ENCODE data around the gene HNRNPAB.
"Not testable (repeated sequence)": the region's sequence is repeated elsewhere in the genome, so short reads cannot be mapped to it uniquely, and the experiment has no call there.

The HNRNPAB gene

DNA sequence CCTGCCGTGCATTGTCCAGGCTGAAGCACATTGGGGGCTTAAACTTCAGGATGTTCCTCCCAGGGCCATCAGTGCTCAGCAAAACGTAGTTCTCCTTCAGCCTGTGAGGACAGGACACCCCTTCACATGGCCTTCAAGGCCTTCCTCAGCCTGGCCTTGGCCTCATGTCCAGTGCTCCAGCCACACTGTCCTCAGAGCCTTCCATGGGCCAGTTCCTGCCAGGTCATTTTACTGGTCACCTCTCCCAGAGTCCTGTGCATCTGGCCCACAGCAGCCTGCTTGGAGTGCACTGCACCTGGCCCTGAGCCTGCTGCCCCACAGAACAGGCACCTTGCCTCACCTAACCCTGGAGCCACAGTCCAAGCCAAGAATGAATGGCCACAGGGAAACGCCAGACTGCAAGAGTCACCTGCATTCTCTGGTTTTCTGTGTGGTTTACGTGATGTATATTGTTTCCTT lies 8.7 kb downstream of the HNRNPAB start:
- DNase-seq = no peak

DNA sequence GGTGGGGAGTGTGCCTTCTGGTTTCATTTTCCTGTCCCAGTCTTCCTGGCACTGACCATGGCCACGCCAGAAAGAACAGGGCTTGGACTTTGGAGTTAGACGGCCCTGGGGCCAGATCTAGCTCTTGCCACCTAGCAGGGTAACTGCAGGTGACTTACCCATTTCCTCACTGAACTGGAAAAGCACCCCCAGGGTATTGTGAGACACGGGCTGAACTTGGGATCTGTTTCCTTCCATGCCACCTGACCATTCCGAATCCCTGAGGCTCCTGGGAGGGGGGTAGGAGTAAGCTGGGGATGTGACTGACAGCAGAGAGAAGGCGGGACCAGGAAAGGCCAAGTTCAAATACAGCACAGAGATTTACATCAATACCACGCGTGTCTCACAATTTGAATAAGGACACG lies 9.4 kb downstream of the HNRNPAB start:
- DNase-seq = no peak

DNA sequence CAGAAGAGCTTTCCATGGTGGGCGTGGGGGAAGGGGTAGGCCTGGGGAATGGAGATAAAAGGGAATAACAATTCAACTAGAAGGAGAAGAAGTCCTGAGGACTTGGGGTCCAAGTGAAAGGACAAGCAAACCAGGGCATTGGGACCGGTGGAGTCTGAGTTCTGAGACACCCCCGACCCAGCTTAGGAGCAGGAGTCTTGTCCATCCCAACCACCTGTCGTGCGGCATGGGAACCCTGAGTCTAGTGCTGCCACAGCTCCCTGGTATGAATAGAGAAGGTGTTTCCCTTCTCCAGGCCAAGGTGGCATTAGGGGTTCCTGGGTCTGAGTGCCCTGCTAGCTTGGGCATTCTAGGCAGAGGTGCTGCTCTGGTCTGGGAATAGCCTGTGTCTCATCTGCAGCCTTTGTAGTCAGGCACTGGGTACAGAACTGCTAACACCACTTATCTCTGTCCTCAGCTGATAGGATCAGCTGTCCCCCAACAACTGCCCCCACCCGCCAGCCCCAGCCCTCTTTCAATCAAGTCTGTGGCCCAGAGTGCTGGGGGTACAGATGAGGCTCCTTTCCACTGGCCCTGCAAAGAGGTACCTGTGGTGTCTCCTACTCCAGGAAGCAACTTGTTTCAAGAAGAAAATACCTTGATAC lies 9.9 kb downstream of the HNRNPAB start:
- DNase-seq = no peak

DNA sequence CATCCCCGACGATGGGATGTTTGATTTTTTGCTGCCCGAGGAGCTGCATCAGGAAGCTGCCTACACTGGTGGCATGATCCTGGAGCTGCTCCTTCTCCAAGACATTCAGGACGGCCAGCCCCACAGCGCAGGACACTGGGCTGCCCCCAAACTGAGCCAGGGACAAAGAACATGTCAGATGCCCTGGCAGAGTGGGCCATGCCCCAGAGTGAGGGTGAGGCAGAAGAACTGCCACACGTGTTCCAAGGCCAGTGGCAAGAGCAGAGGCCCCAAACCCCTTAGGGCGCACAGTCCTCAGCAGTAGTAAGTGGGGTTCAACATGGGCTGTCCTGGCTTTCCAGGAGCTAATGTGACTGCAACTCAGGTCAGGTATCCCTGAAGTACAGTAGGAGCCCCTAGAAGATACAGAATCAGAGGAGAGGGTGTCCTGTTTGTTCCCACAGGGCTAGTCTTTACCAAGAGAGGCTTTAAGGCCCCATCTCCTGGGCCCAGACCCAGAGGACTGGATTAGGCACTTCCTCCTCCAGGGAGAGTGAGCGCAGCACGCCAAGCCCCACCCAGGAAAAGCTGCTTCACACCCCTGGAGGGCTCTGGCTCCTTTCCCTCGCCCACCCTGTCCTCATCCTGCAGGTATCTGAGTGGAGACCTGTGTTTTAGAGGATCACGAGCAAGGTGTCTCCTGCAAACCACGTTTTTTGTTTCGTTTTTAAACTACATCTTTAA lies 11.1 kb downstream of the HNRNPAB start:
- DNase-seq = no peak

DNA sequence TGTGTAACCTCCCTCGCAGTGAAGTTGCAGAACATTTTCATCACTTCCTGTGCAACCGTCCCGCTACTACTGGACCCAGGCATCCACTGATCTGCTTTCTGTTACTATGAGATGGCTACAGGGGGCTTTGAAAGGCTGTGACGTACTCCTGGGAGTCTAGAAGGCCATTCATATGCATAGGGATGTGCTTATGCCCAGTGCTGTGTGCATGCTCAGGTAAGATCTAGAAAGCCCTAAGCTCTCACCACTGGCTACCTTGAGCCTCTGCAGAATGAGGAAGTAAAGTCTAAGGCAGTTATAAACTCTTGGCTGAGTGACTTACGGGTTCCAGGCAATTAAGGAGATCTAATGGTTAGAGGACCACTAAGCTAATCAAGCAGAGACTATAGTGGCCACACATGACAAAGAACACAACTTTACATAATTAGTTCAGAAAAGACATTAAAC lies 11.8 kb downstream of the HNRNPAB start:
- no peak for DNase-seq

DNA sequence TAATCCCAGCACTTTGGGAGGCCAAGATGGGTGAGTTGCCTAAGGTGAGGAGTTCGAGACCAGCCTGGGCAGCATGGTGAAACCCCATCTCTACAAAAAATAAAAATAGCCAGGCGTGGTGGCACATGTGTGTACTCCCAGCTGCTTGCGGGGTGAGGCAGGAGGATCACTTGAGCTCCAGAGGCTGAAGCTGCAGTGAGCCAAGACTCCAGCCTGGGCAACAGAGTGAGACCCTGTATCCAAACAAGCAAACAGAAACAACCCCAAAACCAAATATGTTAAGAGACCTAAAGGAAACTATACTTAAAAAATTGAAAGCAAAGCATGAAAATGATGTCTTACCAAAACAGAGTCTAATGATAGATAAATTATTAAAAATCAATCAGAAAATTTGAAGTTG lies 12.4 kb downstream of the HNRNPAB start:
- no peak for DNase-seq

DNA sequence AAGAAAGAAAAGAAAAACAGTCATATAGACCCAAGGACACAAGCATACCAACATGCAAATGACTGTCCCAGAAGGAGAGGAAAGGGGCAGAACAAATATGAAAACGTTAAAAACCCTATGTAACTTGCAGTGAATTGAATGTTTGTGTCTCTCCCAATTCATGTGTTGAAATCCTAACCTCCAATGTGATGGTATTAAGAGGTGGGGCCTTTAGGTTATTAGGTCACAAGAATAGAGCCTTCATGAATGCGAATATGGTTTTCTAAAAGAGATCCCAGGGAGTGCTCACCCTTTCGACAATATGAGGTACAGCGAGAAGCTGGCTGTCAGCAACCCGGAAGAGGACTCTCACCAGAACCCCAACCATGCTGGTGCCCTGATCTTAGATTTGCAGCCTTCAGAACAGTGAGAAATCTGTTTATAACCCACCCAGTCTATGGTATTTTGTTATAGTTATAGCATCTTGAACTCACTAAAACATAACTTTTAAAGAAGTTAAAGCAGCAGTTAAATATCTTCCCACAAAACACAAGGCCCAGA lies 14.0 kb downstream of the HNRNPAB start:
- no peak for DNase-seq

DNA sequence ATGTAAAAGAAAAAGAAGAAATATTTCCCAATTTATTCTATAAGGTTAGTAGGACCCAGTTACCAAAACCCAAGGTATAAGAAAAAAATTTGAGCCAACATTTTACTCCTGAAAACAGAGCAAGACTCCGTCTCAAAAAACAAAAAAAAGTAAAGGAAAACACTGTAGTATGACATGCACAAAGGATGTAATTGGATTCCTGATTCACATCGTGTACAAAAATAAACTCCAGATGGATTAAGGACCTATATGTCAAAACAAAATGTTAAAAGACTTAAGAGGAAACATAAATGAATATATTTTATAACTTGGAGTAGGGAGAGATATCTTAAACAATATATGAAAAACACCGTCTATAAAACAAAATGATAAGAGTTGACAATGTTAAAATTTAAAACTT lies 14.5 kb downstream of the HNRNPAB start:
- DNase-seq = no peak

DNA sequence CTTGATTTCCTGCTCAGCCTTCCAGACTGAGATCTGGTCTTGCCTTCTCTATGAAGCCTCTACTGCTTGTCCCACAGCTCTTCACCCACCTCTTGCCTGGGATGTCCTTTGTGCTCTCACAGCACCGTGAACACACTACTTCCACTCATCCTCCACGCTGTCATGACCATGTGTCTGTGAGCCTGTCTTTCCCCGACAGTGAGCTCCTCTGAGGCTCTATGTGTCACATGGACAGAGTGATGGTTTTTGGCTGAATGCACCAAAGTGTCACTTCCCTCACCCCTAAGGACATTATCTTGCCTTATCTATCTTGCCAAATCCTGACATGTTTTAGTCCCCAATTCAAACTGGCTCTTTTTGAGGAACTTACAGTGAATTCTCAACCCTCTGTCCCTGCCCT lies 16.9 kb downstream of the HNRNPAB start:
- no peak for DNase-seq

DNA sequence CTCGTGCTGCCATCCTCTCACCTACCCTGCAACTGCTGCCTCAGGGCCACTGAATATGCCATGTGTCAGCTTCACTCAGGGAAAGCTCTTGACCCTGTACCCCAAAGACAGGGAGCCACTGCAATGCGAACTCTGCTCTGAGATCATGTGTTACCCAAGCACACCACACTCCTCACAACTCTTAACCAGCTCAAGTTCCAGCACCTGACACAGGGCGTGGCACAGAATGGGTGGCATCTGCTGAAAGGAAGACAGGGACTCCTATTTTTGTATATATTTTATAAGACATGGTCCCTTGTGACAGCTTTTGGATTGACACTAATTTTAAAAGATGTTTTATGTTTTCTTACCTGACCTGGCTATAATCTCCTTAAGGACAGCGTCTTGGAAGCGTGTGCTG lies 17.5 kb downstream of the HNRNPAB start:
- no peak for DNase-seq

DNA sequence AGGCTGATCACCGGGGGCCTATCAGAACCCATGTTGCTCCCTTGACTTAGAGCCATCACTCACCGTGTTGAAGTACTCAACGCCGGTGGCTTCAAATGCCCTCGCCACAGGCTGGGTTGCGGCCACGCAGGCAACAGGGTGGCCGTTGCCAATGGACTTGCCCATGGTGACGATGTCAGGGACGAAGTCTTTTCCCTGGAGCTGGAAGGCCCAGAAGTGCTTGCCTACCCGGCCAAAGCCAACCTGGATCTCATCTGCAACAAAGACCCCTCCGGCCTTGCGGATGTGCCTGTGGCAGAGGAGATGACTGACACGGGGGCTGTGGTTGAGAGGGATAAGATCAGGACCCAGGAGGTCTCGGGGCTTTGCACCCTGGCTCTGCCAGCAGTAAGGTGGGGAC lies 18.0 kb downstream of the HNRNPAB start:
- DNase-seq = no peak

DNA sequence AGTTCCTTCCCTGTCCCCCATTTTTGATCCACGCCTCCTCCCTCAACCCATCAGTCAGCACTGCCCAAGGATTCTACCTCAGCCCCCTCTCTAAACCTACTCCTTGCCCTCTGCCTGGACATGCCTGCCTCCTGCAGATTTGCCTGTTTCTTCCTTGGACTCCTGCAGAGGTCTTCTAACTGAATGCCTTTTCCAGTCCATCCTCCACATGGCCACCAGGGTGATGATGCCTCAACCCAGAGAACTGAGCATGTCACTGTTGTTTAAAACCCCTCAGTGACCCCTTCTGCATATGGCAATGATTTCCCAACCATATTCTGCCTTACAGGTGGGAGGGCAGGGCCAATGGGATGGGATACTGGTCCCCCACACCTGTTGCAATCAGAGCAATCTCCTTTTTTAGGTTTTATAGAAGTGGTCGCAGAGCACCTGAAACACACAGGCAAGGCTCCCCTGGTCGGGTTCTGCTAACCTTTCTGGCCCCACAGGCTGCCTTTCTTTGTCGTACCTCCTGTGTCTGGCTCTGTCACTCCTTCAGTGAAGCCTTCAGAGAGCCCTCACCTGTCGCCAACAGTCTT lies 19.0 kb downstream of the HNRNPAB start:
- DNase-seq = no peak

DNA sequence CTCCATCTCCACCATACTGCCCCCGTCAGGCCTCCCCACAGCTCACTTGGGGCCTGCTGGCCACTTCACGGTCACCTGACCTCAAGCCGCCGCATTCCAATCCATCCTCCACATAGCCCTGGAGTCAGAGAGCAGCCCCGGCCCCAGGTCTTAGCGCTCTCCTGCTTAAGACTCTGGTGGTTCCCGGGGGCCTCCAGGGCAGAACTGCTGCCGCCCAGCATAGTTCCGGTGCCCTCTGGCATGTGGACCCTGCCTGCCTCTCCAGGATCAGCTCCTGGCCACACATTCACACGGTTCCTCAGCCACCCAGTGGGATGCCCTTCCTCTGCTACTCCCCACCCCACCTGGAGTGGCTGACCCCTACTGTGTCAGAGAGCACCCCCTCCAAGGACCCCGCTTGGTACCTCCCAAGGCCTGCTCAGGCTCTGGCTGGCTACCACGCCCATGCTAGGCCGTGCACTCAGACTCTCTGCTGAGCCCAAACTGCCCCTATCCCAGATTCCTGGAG lies 19.5 kb downstream of the HNRNPAB start:
- no peak for DNase-seq

DNA sequence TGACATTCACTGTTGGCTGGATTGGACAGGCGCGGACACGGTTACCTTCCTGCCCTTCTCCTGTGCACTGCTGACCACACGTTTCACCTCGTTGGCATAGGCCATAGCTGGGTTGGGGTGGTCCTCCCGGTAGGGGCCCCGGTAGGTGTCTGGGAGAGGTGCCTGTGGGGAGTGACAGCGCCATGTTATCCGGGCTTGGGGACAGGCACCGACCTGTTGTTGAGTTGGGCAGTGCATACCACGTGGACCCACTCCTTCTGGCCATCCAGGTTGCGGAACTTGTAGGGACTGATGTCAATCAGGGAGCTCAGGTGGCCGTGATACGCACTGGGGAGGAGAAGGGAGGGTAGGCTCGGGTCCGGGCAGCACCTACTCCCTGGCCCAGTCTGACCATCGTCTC lies 20.1 kb downstream of the HNRNPAB start:
- no peak for DNase-seq

DNA sequence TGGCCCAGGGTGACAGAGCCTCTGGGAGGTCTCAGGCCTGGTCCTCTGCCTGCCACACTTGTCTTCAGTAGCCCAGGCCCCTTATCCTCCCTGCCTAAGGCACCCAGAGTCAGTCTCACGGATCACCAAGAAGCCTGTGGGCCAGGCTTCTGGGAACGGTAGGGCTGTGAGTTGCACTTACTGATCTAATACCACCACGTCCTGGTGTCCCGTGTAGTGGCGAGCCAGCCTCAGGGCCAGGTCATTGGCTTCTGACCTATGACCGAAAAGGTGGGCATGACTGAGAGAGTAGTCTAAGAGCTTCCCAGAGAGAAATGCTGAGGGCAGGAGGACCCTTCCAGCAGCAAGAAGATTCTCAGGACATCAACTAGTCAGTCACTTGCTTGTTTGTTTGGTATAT lies 20.8 kb downstream of the HNRNPAB start:
- no peak for DNase-seq

DNA sequence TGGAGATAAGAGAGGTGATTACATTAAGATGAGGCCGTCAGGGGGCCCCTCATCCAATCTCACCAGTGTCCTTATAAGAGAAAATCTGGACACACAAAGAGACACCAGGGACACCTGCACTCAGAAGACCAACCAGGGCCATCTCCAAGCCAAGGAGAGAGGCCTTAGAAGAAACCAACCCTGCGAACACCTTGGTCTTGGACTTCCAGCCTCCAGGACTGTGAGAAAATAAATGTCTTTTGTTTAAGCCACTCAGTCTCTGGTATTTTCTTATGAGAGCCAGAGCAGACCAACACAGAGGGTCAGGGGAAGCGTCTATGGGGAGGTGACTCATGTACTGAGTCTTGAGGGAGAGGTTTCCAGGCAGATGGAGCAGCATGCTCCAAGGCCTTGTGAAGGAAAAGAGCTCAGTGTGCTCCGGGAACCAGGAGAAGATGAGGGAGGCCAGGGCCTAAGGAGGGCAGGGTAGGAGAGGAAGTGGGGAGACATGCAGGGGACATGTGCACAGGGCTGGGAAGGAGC lies 22.9 kb downstream of the HNRNPAB start:
- no peak for DNase-seq

DNA sequence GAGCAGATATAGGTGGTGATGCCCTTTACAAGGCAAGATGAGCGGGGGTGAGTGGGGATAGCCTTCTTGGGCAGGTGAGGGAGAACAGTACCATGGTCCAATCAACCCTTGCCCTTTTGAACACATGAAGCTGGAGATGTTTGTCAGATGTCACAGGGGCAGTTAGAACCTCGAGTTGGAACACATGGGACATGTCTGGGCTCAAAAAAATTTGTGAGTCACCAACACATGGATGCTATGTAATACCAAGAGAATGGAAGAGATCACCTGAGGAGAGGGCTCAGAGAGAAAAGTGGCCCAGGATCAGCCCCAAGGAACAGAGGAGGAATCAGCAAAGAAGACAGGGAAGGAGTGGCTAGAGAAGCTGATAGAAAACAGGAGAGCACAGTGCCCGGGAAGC lies 23.6 kb downstream of the HNRNPAB start:
- DNase-seq = no peak

DNA sequence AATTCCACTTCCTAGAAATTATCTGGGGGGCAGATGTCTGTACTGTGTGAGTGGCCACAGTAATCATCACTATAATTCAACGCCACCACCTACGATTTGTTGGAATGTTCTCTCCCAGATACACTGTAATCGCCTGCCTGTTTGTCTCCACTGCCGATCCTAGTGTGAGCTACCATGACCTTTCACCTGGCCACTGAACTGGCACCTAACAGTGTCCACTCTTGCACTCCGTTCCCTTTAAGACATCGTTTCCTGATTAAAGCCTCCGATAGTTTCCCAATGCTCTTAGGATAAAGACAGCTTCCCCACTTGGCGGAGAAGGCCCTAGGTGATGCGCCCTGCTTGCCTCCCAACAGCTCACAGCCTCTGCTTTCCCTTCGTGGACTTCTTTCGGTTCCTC lies 24.3 kb downstream of the HNRNPAB start:
- no peak for DNase-seq

DNA sequence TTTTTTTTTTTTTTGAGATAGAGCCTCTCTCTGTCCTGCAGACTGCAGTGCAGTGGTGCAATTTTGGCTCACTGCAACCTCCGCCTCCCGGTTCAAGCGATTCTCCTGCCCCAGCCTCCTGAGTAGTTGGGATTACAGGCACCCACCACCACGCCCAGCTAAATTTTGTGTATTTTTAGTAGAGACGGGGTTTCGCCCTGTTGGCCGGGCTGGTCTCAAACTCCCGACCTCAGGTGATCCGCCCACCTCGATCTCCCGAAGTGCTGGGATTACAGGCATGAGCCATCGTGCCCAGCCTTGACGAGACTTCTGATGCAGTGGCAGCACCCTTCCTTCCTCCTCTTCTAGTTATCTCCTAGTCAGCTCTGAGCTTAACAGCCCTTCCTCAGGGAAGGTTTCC lies 24.8 kb downstream of the HNRNPAB start:
- not testable (repeated sequence) for DNase-seq

DNA sequence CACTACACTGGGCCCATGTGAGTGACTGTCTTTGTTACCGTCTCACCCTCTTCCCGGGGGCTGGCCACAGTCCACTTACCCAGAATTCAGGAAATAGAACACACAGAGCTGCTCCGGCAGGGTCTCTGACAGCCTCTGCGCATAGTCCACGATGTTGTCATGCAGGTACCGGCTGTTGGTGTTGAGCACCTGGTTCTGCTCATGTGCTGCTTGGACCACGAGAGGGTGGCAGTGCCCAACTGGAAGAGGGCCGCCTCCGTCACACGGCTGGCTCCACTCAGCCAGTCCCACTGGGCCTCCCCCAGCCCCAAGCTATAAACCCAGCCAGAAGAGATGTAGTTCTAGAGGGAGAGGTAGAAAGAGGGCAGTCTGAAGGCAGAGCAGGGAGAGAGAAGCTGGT lies 25.5 kb downstream of the HNRNPAB start:
- no peak for DNase-seq

DNA sequence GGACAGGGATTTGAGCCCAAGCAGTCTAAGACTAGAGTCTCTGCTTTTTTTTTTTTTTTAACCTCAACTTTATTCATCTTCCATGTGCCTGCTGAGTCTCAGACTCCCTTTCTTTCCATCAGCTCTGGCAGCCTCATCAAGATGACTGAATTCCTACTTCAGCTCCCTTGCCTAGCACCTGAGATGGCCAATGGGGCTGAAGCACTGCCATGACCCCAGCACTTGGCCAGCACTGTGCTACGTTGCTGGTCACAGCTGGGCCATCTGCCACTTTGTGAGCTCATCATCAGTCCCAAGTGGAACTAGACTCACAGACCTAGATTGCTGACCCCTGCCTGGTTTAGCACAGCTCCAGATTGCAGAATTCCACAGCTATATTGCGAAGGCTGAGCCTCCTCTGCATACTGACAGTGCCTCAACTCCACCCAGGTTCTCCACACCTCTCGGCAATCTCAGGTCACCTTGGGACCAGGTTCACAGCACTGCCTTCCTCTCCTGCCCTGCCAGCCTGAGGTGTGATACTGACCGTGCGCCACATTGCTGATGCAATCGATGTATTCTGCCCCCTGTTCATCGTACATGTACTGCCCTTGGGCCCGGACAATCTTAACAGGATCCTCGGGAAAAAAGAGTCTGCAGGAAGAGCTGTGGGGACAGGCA lies 26.7 kb downstream of the HNRNPAB start:
- no peak for DNase-seq

DNA sequence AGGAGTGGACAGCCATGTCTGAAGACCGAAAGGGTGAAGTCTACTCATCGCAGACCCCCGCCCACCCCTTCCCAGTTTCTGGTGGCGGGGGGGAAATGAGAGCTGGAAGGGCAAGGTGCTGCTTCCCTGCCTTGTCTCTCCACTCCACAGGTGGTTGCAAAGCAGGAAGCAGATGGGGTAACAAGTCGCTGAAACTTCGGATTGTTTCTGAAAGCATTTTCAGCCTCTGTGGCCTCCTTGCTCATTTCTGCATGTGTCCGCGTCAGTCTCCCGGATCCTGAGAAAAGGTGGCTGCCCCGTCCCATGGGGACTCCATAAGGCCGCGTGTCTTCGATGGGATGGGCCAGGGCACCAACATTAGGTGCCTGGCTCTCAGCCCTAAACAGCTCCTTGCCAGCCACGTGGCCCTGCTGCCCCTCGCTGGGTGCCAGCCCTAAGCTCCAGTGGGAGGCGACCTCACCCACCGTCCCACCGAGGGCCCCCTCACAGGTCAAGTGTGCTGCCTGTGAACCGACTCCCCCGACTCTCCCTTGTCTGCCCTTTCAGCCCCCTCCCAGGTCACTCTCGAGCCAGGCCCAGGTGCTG lies 27.3 kb downstream of the HNRNPAB start:
- DNase-seq = no peak

Measured in NCI-H1105 treated with DMSO at 0.1 percent for 48 hours (cell line).